ENCODE measurements around the gene GGT1.
"Not testable (repeated sequence)": the region's sequence is repeated elsewhere in the genome, so short reads cannot be mapped to it uniquely, and the experiment has no call there.

Gene GGT1

GRCh38 chr22:24584166-24584790 lies 18.7 kb upstream of the GGT1 start:
- DNase-seq = no peak

GRCh38 chr22:24584871-24585411 lies 18.1 kb upstream of the GGT1 start:
- DNase-seq = no peak

- no peak for DNase-seq
These were observed 17.5 kb upstream of the GGT1 start for GRCh38 chr22:24585461-24585860.

GRCh38 chr22:24585927-24586546 lies 17.0 kb upstream of the GGT1 start:
- DNase-seq = no peak

- no peak for DNase-seq
These were observed 15.7 kb upstream of the GGT1 start for GRCh38 chr22:24587251-24587650.

- no peak for DNase-seq
These were observed 15.0 kb upstream of the GGT1 start for GRCh38 chr22:24587948-24588347.

- DNase-seq = no peak
These were observed 14.6 kb upstream of the GGT1 start for GRCh38 chr22:24588381-24588756.

- DNase-seq = no peak
These were observed 14.1 kb upstream of the GGT1 start for GRCh38 chr22:24588757-24589481.

GRCh38 chr22:24589518-24590030 lies 13.4 kb upstream of the GGT1 start:
- DNase-seq = no peak

GRCh38 chr22:24590596-24591173 lies 12.3 kb upstream of the GGT1 start:
- DNase-seq = no peak

GRCh38 chr22:24591286-24591830 lies 11.6 kb upstream of the GGT1 start:
- no peak for DNase-seq

- no peak for DNase-seq
These were observed 10.7 kb upstream of the GGT1 start for GRCh38 chr22:24592058-24592850.

- DNase-seq = no peak
These were observed 10.0 kb upstream of the GGT1 start, which contains the start of gene LRRC75B for GRCh38 chr22:24592851-24593558. LRRC75B (minus strand) TSS chr22:24593073; CDS start chr22:24593039, 34 bp downstream.

GRCh38 chr22:24593559-24593835 lies 9.5 kb upstream of the GGT1 start:
- DNase-seq = not testable (repeated sequence)

- no peak for DNase-seq
These were observed 9.0 kb upstream of the GGT1 start for GRCh38 chr22:24593836-24594568.

GRCh38 chr22:24594569-24595120 lies 8.3 kb upstream of the GGT1 start:
- no peak for DNase-seq

- no peak for DNase-seq
These were observed 7.8 kb upstream of the GGT1 start for GRCh38 chr22:24595228-24595627.

GRCh38 chr22:24595863-24596262 lies 7.1 kb upstream of the GGT1 start:
- no peak for DNase-seq

- not testable (repeated sequence) for DNase-seq
These were observed 5.9 kb upstream of the GGT1 start for GRCh38 chr22:24597076-24597475.

GRCh38 chr22:24599514-24599913 lies 3.5 kb upstream of the GGT1 start:
- DNase-seq = no peak
